HEK293 (cell line): ENCODE data around the gene ZSWIM4.

ENCODE experiments used
- IKZF3 ChIP-seq: fragments of 450-650 bp; IDR thresholded peaks from 2 replicates; pipeline ENCODE4 v1.5.0; 2018; ENCODE audit warnings: missing biosample characterization, mild to moderate bottlenecking, missing genetic modification characterization, moderate library complexity
- MYNN ChIP-seq: fragments of 450-650 bp; formaldehyde crosslinking; IDR thresholded peaks from 2 replicates; pipeline ENCODE4 v1.5.1; 2016; ENCODE audit warnings: missing biosample characterization, missing genetic modification characterization, borderline replicate concordance
- REST ChIP-seq: fragments of 450-650 bp; formaldehyde crosslinking; IDR thresholded peaks from 2 replicates; pipeline ENCODE4 v1.5.1; 2016; ENCODE audit warnings: missing biosample characterization, missing genetic modification characterization
- SETDB1 ChIP-seq: IDR thresholded peaks from one replicate; pipeline ENCODE4 v1.6.1; 2017; ENCODE audit warnings: mild to moderate bottlenecking, low read length, moderate library complexity, mixed read lengths; ENCODE audit not compliant: insufficient read length
- SP2 ChIP-seq: fragments of 450-650 bp; formaldehyde crosslinking; IDR thresholded peaks from 2 replicates; pipeline ENCODE4 v1.5.1; 2016; ENCODE audit warnings: missing biosample characterization, missing genetic modification characterization
- WT1 ChIP-seq: fragments of 450-650 bp; formaldehyde crosslinking; IDR thresholded peaks from 2 replicates; pipeline ENCODE4 v1.5.1; 2016; ENCODE audit warnings: missing biosample characterization, missing genetic modification characterization
- ZBTB11 ChIP-seq: fragments of 450-650 bp; formaldehyde crosslinking; conservative IDR thresholded peaks from 2 replicates; pipeline ENCODE4 v1.5.1; 2016; ENCODE audit warnings: low read depth, missing biosample characterization, missing genetic modification characterization
- ZBTB17 ChIP-seq: fragments of 450-650 bp; formaldehyde crosslinking; IDR thresholded peaks from 2 replicates; pipeline ENCODE4 v1.5.1; 2016; ENCODE audit warnings: missing biosample characterization, missing genetic modification characterization
- ZNF132 ChIP-seq: fragments of 450-650 bp; formaldehyde crosslinking; IDR thresholded peaks from 2 replicates; pipeline ENCODE4 v1.5.1; 2017; ENCODE audit warnings: missing biosample characterization, missing genetic modification characterization, borderline replicate concordance
- ZNF133 ChIP-seq: fragments of 450-650 bp; formaldehyde crosslinking; IDR thresholded peaks from 2 replicates; pipeline ENCODE4 v1.5.1; 2016; ENCODE audit warnings: missing biosample characterization, missing genetic modification characterization
- ZNF146 ChIP-seq: fragments of 450-650 bp; formaldehyde crosslinking; IDR thresholded peaks from 2 replicates; pipeline ENCODE4 v1.5.1; 2016; ENCODE audit warnings: missing biosample characterization, missing genetic modification characterization
- ZNF16 ChIP-seq: fragments of 450-650 bp; formaldehyde crosslinking; IDR thresholded peaks from 2 replicates; pipeline ENCODE4 v1.5.1; 2016; ENCODE audit warnings: low read depth, missing biosample characterization, missing genetic modification characterization
- ZNF239 ChIP-seq: fragments of 450-650 bp; formaldehyde crosslinking; IDR thresholded peaks from 2 replicates; pipeline ENCODE4 v1.5.1; 2016; ENCODE audit warnings: missing biosample characterization, missing genetic modification characterization
- ZNF280C ChIP-seq: fragments of 450-650 bp; formaldehyde crosslinking; IDR thresholded peaks from 2 replicates; pipeline ENCODE4 v1.5.1; 2016; ENCODE audit warnings: missing biosample characterization, missing genetic modification characterization
- ZNF433 ChIP-seq: fragments of 450-650 bp; formaldehyde crosslinking; IDR thresholded peaks from 2 replicates; pipeline ENCODE4 v1.5.1; 2016; ENCODE audit warnings: missing biosample characterization, missing genetic modification characterization, low read depth
- ZNF629 ChIP-seq: fragments of 450-650 bp; formaldehyde crosslinking; IDR thresholded peaks from 2 replicates; pipeline ENCODE4 v1.5.1; 2017; ENCODE audit warnings: missing biosample characterization, missing genetic modification characterization
- ZNF645 ChIP-seq: fragments of 450-650 bp; formaldehyde crosslinking; IDR thresholded peaks from 2 replicates; pipeline ENCODE4; 2016; ENCODE audit warnings: missing biosample characterization, missing genetic modification characterization
- ZNF664 ChIP-seq: fragments of 450-650 bp; formaldehyde crosslinking; IDR thresholded peaks from 2 replicates; pipeline ENCODE4 v1.5.1; 2016; ENCODE audit warnings: missing biosample characterization, missing genetic modification characterization
- ZNF704 ChIP-seq: fragments of 450-650 bp; formaldehyde crosslinking; IDR thresholded peaks from 2 replicates; pipeline ENCODE4 v1.5.1; 2016; ENCODE audit warnings: missing biosample characterization, missing genetic modification characterization
- ZNF777 ChIP-seq: fragments of 450-650 bp; formaldehyde crosslinking; IDR thresholded peaks from 2 replicates; pipeline ENCODE4 v1.5.1; 2017; ENCODE audit warnings: missing biosample characterization, missing genetic modification characterization, borderline replicate concordance
- ZNF791 ChIP-seq: fragments of 450-650 bp; formaldehyde crosslinking; IDR thresholded peaks from 2 replicates; pipeline ENCODE4 v1.5.1; 2016; ENCODE audit warnings: missing biosample characterization, missing genetic modification characterization
- ZNF792 ChIP-seq: fragments of 450-650 bp; formaldehyde crosslinking; IDR thresholded peaks from 2 replicates; pipeline ENCODE4 v1.5.1; 2016; ENCODE audit warnings: missing biosample characterization, missing genetic modification characterization
- ZNF837 ChIP-seq: fragments of 450-650 bp; formaldehyde crosslinking; IDR thresholded peaks from 2 replicates; pipeline ENCODE4 v1.5.1; 2016; ENCODE audit warnings: missing biosample characterization, missing genetic modification characterization
- ZSCAN4 ChIP-seq: fragments of 450-650 bp; formaldehyde crosslinking; IDR thresholded peaks from 2 replicates; pipeline ENCODE4 v1.5.1; 2017; ENCODE audit warnings: missing biosample characterization, missing genetic modification characterization

ZSWIM4 gene

GRCh38 chr19:13847407-13848339, 52.4 kb downstream of the ZSWIM4 start (continued):
- TF ChIP-seq ZNF132 (tag by site-specific recombination) = no peak
- no peak for TF ChIP-seq ZNF792 (tag by site-specific recombination)
- TF ChIP-seq ZNF791 (tag by site-specific recombination) = no peak
- no peak for TF ChIP-seq REST (tag by site-specific recombination)
- 0 out of 2 replicates have a peak, but pooled peaks have one; percentile 28 for TF ChIP-seq ZNF664
- no peak; the same call in 1 of the 2 replicates for TF ChIP-seq ZNF629 (tag by site-specific recombination)
- TF ChIP-seq SETDB1 = no peak
- TF ChIP-seq ZNF133 = no peak
- TF ChIP-seq WT1 = peak; percentile 96
- no peak for TF ChIP-seq ZNF433
- no peak for TF ChIP-seq ZNF777 (tag by site-specific recombination)
- TF ChIP-seq ZBTB11 = peak; percentile 82
- TF ChIP-seq IKZF3 (tag by site-specific recombination) = peak; percentile 97
- TF ChIP-seq ZNF837 (tag by site-specific recombination) = no peak
- no peak for TF ChIP-seq ZNF704 (tag by site-specific recombination)
- no peak; the same call in 1 of the 2 replicates for TF ChIP-seq ZNF146 (tag by site-specific recombination)
- TF ChIP-seq ZNF16 = no peak
- TF ChIP-seq MYNN (tag by site-specific recombination) = no peak
- TF ChIP-seq ZBTB17 (tag by site-specific recombination) = no peak
- TF ChIP-seq ZNF239 (tag by site-specific recombination) = no peak
- 0 out of 2 replicates have a peak, but pooled peaks have one; percentile 10 for TF ChIP-seq ZSCAN4
- TF ChIP-seq ZNF645 (tag by site-specific recombination) = no peak
- TF ChIP-seq SP2 (tag by site-specific recombination) = peak; percentile 93
- TF ChIP-seq ZNF280C (tag by site-specific recombination) = no peak
